OCI-LY1 (cell line): ENCODE measurements around the gene NDUFS4.
"Not testable (repeated sequence)": the region's sequence is repeated elsewhere in the genome, so short reads cannot be mapped to it uniquely, and the experiment has no call there.

Experiments
- EZH2 ChIP-seq: fragments of 200-600 bp; sonication (generic), shearing (Covaris generic); IDR thresholded peaks from 2 replicates; pipeline ENCODE4 v1.8.0; 2017; ENCODE audit warnings: borderline replicate concordance, mixed run types, mild to moderate bottlenecking, antibody characterized with exemption, low read length, moderate library complexity, mixed read lengths
- TF ChIP-seq, protein P1 (sequence below): fragments of 200-600 bp; sonication (generic), shearing (Covaris generic); IDR thresholded peaks from 2 replicates; pipeline ENCODE4 v1.5.1; 2017; ENCODE audit warnings: mild to moderate bottlenecking, antibody characterized with exemption, low read length, moderate library complexity, mixed read lengths

DNA sequence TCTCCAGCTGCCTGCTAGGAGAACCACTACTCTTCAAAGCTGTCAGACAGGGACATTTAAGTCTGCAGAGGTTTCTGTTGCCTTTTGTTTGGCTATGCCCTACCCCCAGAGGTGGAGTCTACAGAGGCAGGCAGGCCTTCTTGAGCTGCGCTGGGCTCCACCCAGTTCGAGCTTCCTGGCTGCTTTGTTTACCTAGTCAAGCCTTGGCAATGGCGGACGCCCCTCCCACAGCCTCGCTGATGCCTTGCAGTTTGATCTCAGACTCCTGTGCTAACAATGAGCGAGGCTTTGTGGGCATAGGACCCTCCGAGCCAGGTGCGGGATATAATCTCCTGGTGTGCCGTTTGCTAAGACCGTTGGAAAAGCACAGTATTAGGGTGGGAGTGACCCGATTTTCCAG lies 104.9 kb downstream of the NDUFS4 start:
- TF ChIP-seq, protein P1, sequence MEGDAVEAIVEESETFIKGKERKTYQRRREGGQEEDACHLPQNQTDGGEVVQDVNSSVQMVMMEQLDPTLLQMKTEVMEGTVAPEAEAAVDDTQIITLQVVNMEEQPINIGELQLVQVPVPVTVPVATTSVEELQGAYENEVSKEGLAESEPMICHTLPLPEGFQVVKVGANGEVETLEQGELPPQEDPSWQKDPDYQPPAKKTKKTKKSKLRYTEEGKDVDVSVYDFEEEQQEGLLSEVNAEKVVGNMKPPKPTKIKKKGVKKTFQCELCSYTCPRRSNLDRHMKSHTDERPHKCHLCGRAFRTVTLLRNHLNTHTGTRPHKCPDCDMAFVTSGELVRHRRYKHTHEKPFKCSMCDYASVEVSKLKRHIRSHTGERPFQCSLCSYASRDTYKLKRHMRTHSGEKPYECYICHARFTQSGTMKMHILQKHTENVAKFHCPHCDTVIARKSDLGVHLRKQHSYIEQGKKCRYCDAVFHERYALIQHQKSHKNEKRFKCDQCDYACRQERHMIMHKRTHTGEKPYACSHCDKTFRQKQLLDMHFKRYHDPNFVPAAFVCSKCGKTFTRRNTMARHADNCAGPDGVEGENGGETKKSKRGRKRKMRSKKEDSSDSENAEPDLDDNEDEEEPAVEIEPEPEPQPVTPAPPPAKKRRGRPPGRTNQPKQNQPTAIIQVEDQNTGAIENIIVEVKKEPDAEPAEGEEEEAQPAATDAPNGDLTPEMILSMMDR: not testable (repeated sequence)
- not testable (repeated sequence) for TF ChIP-seq EZH2
